Mononuclear cell (primary cell): Measurements from ENCODE around the gene NPBWR2. TPM values are rescaled to one million over a fixed set of nuclear protein-coding genes. Genes with fewer than 3 reads are reported as not detected.

ENCODE experiments used
- H3K27me3 ChIP-seq: 2 replicates; pipeline ENCODE4 v1.6.0; 2011; ENCODE audit warnings: low read length, control low read depth; ENCODE audit not compliant: insufficient read depth
- H3K4me1 ChIP-seq: 2 replicates; pipeline ENCODE4 v1.5.1; 2011; ENCODE audit warnings: mild to moderate bottlenecking, low read length, control low read depth; ENCODE audit not compliant: insufficient read depth
- H3K4me3 ChIP-seq: 2 replicates; pipeline ENCODE4 v1.5.1; 2011; ENCODE audit warnings: mild to moderate bottlenecking, low read length, moderate library complexity
- H3K9me3 ChIP-seq: 2 replicates; pipeline ENCODE4 v1.5.1; 2011; ENCODE audit warnings: low read depth, mild to moderate bottlenecking, control low read depth, low read length
- total RNA-seq: library from RNA; depleted of rRNA; stranded (reverse); fragments of >200 nt; gene quantifications from one replicate; pipeline ENCODE4 v1.2.3, GENCODE V29; 2012

NPBWR2 gene
- total RNA-seq, 1 donor, result not detected

DNA sequence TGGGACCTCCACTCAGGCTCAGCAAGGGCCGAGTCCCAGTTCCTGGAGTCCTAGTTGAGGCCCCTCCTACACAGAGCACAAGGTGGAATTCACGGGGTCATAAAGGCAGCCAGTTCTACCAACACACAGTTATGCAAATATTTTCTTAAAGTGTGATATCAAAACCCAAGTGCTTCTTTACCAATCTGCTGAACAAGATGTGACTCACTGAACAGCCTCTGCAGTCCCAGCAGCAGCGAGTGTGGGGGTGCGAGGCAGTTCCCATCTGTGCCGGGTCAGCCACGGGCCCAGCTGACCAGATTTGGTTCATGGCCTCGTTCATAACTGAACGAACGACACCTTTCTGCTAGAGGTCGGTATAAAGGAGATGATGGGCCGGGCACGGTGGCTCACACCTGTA, 48.8 kb downstream of the NPBWR2 start:
- H3K4me1 ChIP-seq, result peaks cover 20% of the 10 kb centered on the region
- H3K27me3 ChIP-seq, result no peaks in the 10 kb centered on the region
- H3K4me3 ChIP-seq, result no peak overlapping the region
- no peaks in the 10 kb centered on the region for H3K9me3 ChIP-seq

DNA sequence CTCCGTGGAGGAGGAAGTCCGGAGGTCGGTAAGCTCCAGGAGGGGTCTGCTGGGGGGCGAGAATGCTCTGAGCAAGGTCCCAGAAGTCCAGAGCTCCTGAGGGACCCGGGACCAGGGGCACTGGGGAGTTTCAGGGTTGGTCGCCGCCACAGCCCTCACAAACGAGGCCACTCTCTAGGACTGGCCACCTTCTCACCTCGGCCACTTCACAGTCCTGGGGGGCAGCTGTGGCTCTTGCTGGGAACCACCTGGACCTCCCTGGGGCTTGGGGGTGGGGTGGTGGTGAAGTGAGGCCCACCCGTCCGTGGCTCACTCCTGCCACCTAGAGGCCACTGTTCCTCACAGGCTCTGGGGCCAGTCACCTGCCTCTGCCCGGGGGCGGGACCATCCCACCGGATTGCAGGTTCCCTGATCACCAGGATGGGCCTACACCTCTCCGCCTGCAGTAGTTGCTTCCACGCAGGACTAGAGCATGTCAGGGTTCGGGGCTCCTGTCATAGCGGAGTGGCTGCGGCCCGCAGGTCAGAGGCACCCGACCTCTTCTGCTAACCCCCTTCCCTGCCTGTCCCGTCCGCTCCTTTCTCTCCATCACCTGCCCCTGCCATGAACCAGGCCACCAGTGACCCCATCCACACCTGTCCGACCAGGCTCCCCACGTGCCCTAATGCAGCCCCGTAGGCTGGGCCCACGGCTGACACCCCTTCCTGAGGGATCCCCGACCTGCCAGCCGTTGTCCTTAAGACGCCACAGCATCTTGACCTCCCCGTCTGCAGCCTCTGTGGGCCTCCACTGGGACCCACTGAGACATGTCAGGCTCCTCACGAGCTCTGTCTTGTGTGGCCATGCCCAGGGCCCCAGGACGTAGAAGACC, 49.5 kb downstream of the NPBWR2 start:
- Histone ChIP-seq H3K4me3 (no peak overlapping the region), H3K9me3 (no peaks in the 10 kb centered on the region), H3K27me3 (no peaks in the 10 kb centered on the region), H3K4me1 (peaks cover 17% of the 10 kb centered on the region)

GRCh38 chr20:64056889-64057627, 50.3 kb downstream of the NPBWR2 start:
- Histone ChIP-seq H3K27me3 (no peaks in the 10 kb centered on the region), H3K4me1 (peaks cover 9% of the 10 kb centered on the region), H3K9me3 (no peaks in the 10 kb centered on the region), H3K4me3 (no peak overlapping the region)

GRCh38 chr20:64056639-64056888, 50.8 kb downstream of the NPBWR2 start:
- H3K4me3 ChIP-seq, result no peak overlapping the region
- peaks cover 3% of the 10 kb centered on the region for H3K27me3 ChIP-seq
- peaks cover 9% of the 10 kb centered on the region for H3K4me1 ChIP-seq
- H3K9me3 ChIP-seq, result no peaks in the 10 kb centered on the region

- Histone ChIP-seq H3K27me3 (peaks cover 8% of the 10 kb centered on the region), H3K9me3 (no peaks in the 10 kb centered on the region), H3K4me1 (peaks cover 9% of the 10 kb centered on the region), H3K4me3 (no peak overlapping the region)
These were observed 51.3 kb downstream of the NPBWR2 start for GRCh38 chr20:64055893-64056638.

DNA sequence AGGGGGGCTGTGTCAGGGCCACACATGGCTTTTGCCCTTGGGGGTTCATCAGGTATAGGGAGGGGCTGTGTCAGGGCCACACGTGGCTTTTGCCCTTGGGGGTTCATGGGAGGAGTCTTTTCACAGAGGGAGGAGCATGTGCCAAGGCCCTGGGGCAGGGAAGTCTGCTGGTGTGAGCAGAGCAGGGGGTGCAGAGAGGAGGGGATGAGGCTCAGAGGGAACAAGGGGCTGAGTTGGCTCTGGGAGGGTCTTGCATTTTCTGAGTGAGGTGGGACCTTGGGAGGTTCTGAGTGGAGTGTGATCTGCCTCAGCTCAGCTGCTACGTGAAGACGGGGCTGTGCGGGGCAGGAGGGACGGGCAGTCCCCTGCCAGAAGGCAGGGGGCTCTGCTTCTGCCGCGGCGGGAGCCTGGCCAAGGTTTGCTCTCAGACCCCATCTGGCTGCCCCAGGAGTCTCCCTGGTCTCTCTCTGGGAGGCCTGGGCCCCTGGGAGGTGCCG, 51.9 kb downstream of the NPBWR2 start:
- no peaks in the 10 kb centered on the region for H3K9me3 ChIP-seq
- peaks cover 9% of the 10 kb centered on the region for H3K4me1 ChIP-seq
- H3K4me3 ChIP-seq, result no peak overlapping the region
- H3K27me3 ChIP-seq, result peaks cover 14% of the 10 kb centered on the region

GRCh38 chr20:64053841-64054661, 53.3 kb downstream of the NPBWR2 start:
- Histone ChIP-seq H3K4me3 (no peak overlapping the region), H3K9me3 (no peaks in the 10 kb centered on the region), H3K4me1 (peaks cover 9% of the 10 kb centered on the region), H3K27me3 (peaks cover 22% of the 10 kb centered on the region)

Other genes with a start within 250 kb of the NPBWR2 start
- not detected for gene ABHD16B, start 246.1 kb downstream of the NPBWR2 start, total RNA-seq
- 54.8 TPM for gene TPD52L2, start 242.3 kb downstream of the NPBWR2 start, total RNA-seq
- 26.0 TPM for gene DNAJC5, start 212.4 kb downstream of the NPBWR2 start, total RNA-seq
- 16.9 TPM for gene UCKL1, start 151.1 kb downstream of the NPBWR2 start, total RNA-seq
- gene ZNF512B, start 137.6 kb downstream of the NPBWR2 start, total RNA-seq, result 5.5 TPM
- gene SAMD10, start 127.9 kb downstream of the NPBWR2 start, total RNA-seq, result 2.3 TPM
- gene PRPF6, start 126.4 kb downstream of the NPBWR2 start, total RNA-seq, result 36.6 TPM
- 2.9 TPM for gene C20orf204, start 71.4 kb downstream of the NPBWR2 start, total RNA-seq
- not detected for gene SOX18, start 57.9 kb downstream of the NPBWR2 start, total RNA-seq
- 6.0 TPM for gene TCEA2, start 44.4 kb downstream of the NPBWR2 start, total RNA-seq
- 33.6 TPM for gene RGS19, start 28.0 kb downstream of the NPBWR2 start, total RNA-seq
- gene OPRL1, start 27.5 kb downstream of the NPBWR2 start, total RNA-seq, result 1.3 TPM
- gene LKAAEAR1, start 23.2 kb downstream of the NPBWR2 start, total RNA-seq, result 0.42 TPM
- gene MYT1, start 56.9 kb upstream of the NPBWR2 start, total RNA-seq, result not detected
- gene PCMTD2, start 148.2 kb upstream of the NPBWR2 start, total RNA-seq, result 57.8 TPM